HCT116 (cell line): ENCODE results near the gene UAP1. TPM values are rescaled to one million over a fixed set of nuclear protein-coding genes. Genes with fewer than 3 reads are reported as not detected.

Experiments
- ATAC-seq: fragments of 200-7000 bp; cut with Tn5 transposase; 2 replicates; pipeline ENCODE4 v1.9.1; 2020; ENCODE audit warnings: mild to moderate bottlenecking, moderate library complexity
- BruUV-seq: library from RNA; stranded (reverse); fragments of 400-500 nt; replicated peaks from 2 replicates; lab custom pipeline; 2021; lab: Mats Ljungman, UMichigan
- CTCF ChIA-PET: fragments of 300-600 bp; sonication (Branson Sonifier 250); formaldehyde crosslinking; loops from one replicate; lab custom pipeline; 2021; ENCODE audit warnings: antibody characterized with exemption; lab: Charles Lee
- POLR2A ChIA-PET: fragments of 300-600, 350-600 bp; sonication (Branson Sonifier 250); formaldehyde crosslinking; loops from one replicate; lab custom pipeline; 2021; ENCODE audit warnings: antibody characterized with exemption; lab: Charles Lee
- RAD21 ChIA-PET, 2 experiments: fragments of 300-600 bp; sonication (Branson Sonifier 250); formaldehyde crosslinking; loops; one replicate each; lab custom pipeline; 2023; ENCODE audit warnings: low total read pairs in 2 of 2; ENCODE audit not compliant: uncharacterized antibody in 2 of 2, unreplicated experiment in 2 of 2, low non-redundant PET in 1 of 2; lab: Charles Lee
- DNase-seq: peaks from one replicate; pipeline ENCODE4 v3.0.0-alpha.2; 2010; ENCODE audit warnings: low read depth, low spot score
- H2AFZ ChIP-seq: fragments of 200-600 bp; shearing (Covaris generic), sonication (generic); 2 replicates; pipeline ENCODE4 v1.6.1; 2017; ENCODE audit warnings: low read depth, mixed run types, mixed read lengths, antibody characterized with exemption, low read length; ENCODE audit not compliant: poor library complexity, severe bottlenecking
- H3K27ac ChIP-seq: 2 replicates; pipeline ENCODE4 v1.5.1; 2012; ENCODE audit warnings: low read depth, low read length
- H3K27me3 ChIP-seq: fragments of 200-600 bp; sonication (generic); 2 replicates; pipeline ENCODE4 v1.6.1; 2016; ENCODE audit warnings: mixed run types, low read length, mixed read lengths; ENCODE audit not compliant: insufficient read depth
- H3K36me3 ChIP-seq, 2 experiments: fragments of 200-500 bp in 1 of 2; fragments of 200-600 bp in 1 of 2; sonication (Bioruptor generic) in 1 of 2; sonication (generic) in 1 of 2; 2 replicates each; pipeline versions ENCODE4 v1.5.1 to v1.6.1; 2014 to 2016; ENCODE audit warnings: low read length in 2 of 2, inconsistent platforms in 1 of 2, mixed read lengths in 1 of 2, mixed run types in 1 of 2; ENCODE audit not compliant: insufficient read depth in 2 of 2, control insufficient read depth in 1 of 2
- H3K4me1 ChIP-seq, 2 experiments: fragments of 200-600 bp in 1 of 2; sonication (generic) in 1 of 2; 2 replicates each; pipeline versions ENCODE4 v1.5.1 to v1.6.1; 2012 to 2017; ENCODE audit warnings: low read length in 2 of 2, inconsistent platforms in 1 of 2, mild to moderate bottlenecking in 1 of 2, mixed read lengths in 1 of 2, mixed run types in 1 of 2, moderate library complexity in 1 of 2; ENCODE audit not compliant: insufficient read depth in 2 of 2, control insufficient read depth in 1 of 2
- H3K4me2 ChIP-seq: fragments of 200-600 bp; sonication (generic); 2 replicates; pipeline ENCODE4 v1.6.1; 2017; ENCODE audit warnings: mixed run types, low read length, mixed read lengths
- H3K4me3 ChIP-seq, 2 experiments: fragments of 200-600 bp in 1 of 2; sonication (generic) in 1 of 2; replicated peaks in 1 of 2; 2 replicates each; pipeline ENCODE4 v1.5.1; 2011 to 2016; ENCODE audit warnings: low read length in 2 of 2, control low read depth in 1 of 2, low read depth in 1 of 2, mild to moderate bottlenecking in 1 of 2, mixed read lengths in 1 of 2, mixed run types in 1 of 2
- H3K79me2 ChIP-seq: fragments of 200-600 bp; sonication (generic); 2 replicates; pipeline ENCODE4 v1.6.1; 2017; ENCODE audit warnings: mild to moderate bottlenecking, mixed run types, low read length, moderate library complexity, mixed read lengths; ENCODE audit not compliant: insufficient read depth
- H3K9ac ChIP-seq: fragments of 200-600 bp; sonication (generic); 2 replicates; pipeline ENCODE4 v1.6.1; 2016; ENCODE audit warnings: low read length, mixed read lengths
- H3K9me2 ChIP-seq: fragments of 200-600 bp; sonication (generic), shearing (Covaris generic); 2 replicates; pipeline ENCODE4 v1.6.1; 2017; ENCODE audit warnings: mixed run types, mild to moderate bottlenecking, moderate library complexity; ENCODE audit not compliant: insufficient read depth
- H3K9me3 ChIP-seq, 2 experiments: fragments of 200-500 bp in 1 of 2; fragments of 200-600 bp in 1 of 2; sonication (Bioruptor generic) in 1 of 2; sonication (generic) in 1 of 2; 2 replicates each; pipeline ENCODE4 v1.6.1; 2014 to 2017; ENCODE audit warnings: low read length in 2 of 2, mixed read lengths in 2 of 2, inconsistent platforms in 1 of 2, low read depth in 1 of 2, mild to moderate bottlenecking in 1 of 2, mixed run types in 1 of 2, moderate library complexity in 1 of 2; ENCODE audit not compliant: control insufficient read depth in 1 of 2, insufficient read depth in 1 of 2
- H4K20me1 ChIP-seq: fragments of 200-600 bp; sonication (generic), shearing (Covaris generic); 2 replicates; pipeline ENCODE4 v1.6.1; 2017; ENCODE audit warnings: mixed run types, mild to moderate bottlenecking, moderate library complexity; ENCODE audit not compliant: insufficient read depth
- ATF3 ChIP-seq: IDR thresholded peaks from 2 replicates; pipeline ENCODE4 v1.6.1; 2012
- CBX3 ChIP-seq: IDR thresholded peaks from 2 replicates; pipeline ENCODE4 v1.6.1; 2012; ENCODE audit warnings: low read depth
- CEBPB ChIP-seq: IDR thresholded peaks from 2 replicates; pipeline ENCODE4 v1.6.1; 2012; ENCODE audit warnings: low read depth
- CTCF ChIP-seq, 3 experiments: fragments of 200-600 bp in 1 of 3; sonication (generic) in 1 of 3; IDR thresholded peaks in 2 of 3; conservative IDR thresholded peaks in 1 of 3; 2 replicates each; pipeline ENCODE4 v1.5.1; 2012 to 2017; ENCODE audit warnings: low read depth in 2 of 3, low read length in 2 of 3, antibody characterized with exemption in 1 of 3, borderline replicate concordance in 1 of 3, control low read depth in 1 of 3, mild to moderate bottlenecking in 1 of 3, mixed read lengths in 1 of 3, mixed run types in 1 of 3, moderate library complexity in 1 of 3; ENCODE audit not compliant: insufficient read depth in 1 of 3
- EGR1 ChIP-seq: IDR thresholded peaks from 2 replicates; pipeline ENCODE4 v1.6.1; 2012; ENCODE audit warnings: low read depth
- EZH2 ChIP-seq: fragments of 200-600 bp; sonication (generic); IDR thresholded peaks from 2 replicates; pipeline ENCODE4 v1.6.1; 2017; ENCODE audit warnings: antibody characterized with exemption, mixed run types
- FOSL1 ChIP-seq: IDR thresholded peaks from 2 replicates; pipeline ENCODE4 v1.6.1; 2012; ENCODE audit warnings: low read depth
- JUND ChIP-seq: IDR thresholded peaks from 2 replicates; pipeline ENCODE4 v1.6.1; 2012
- POLR2A ChIP-seq: IDR thresholded peaks from 2 replicates; pipeline ENCODE4 v1.7.0; 2011; ENCODE audit warnings: borderline replicate concordance; ENCODE audit not compliant: insufficient read depth, insufficient read length; ENCODE audit errors: extremely low read depth
- POLR2AphosphoS5 ChIP-seq: IDR thresholded peaks from 2 replicates; pipeline ENCODE4 v1.6.1; 2011; ENCODE audit warnings: mild to moderate bottlenecking, low read depth, low read length, moderate library complexity
- RAD21 ChIP-seq: IDR thresholded peaks from 2 replicates; pipeline ENCODE4 v1.6.1; 2012; ENCODE audit warnings: low read depth, mild to moderate bottlenecking
- REST ChIP-seq: IDR thresholded peaks from 2 replicates; pipeline ENCODE4 v1.6.1; 2012; ENCODE audit warnings: low read depth
- SP1 ChIP-seq: IDR thresholded peaks from 2 replicates; pipeline ENCODE4 v1.6.1; 2012; ENCODE audit warnings: low read depth
- SRF ChIP-seq: IDR thresholded peaks from 2 replicates; pipeline ENCODE4 v1.6.1; 2012; ENCODE audit warnings: low read depth
- TCF7L2 ChIP-seq: IDR thresholded peaks from 2 replicates; pipeline ENCODE4 v1.7.0; 2011; ENCODE audit warnings: borderline replicate concordance, inconsistent platforms; ENCODE audit not compliant: insufficient read depth, insufficient read length; ENCODE audit errors: extremely low read depth
- YY1 ChIP-seq: IDR thresholded peaks from 2 replicates; pipeline ENCODE4 v1.6.1; 2011; ENCODE audit warnings: low read length, low read depth, moderate library complexity, mild to moderate bottlenecking; ENCODE audit not compliant: insufficient replicate concordance; ENCODE audit errors: extremely low read depth
- ZFX ChIP-seq: fragments of 450-650 bp; IDR thresholded peaks from 2 replicates; pipeline ENCODE4 v1.6.1; 2017
- ZNF274 ChIP-seq: fragments of 200-500 bp; sonication (Bioruptor generic); IDR thresholded peaks from 2 replicates; pipeline ENCODE4 v1.6.1; 2014; ENCODE audit warnings: mild to moderate bottlenecking, low read depth, low read length, inconsistent platforms
- intact Hi-C: fragments of 100-400 bp; cut with micrococcal nuclease; formaldehyde crosslinking; loops from 2 replicates; pipeline ENCODE4 v1.10.0; 2022
- total RNA-seq: library from RNA; stranded (reverse); gene quantifications from one replicate; pipeline ENCODE4 v1.2.1, GENCODE V29; 2021; ENCODE audit not compliant: unreplicated experiment

UAP1 gene
- total RNA-seq, 1 experiment from 2014 or later: 51.4 TPM

- ATAC-seq: no peak
- Histone ChIP-seq H3K27ac (no peak overlapping the region), H3K9ac (no peak overlapping the region), H3K9me3 (0 out of 4 replicates have a peak, but pooled peaks cover 0 to 5% of the 10 kb centered on the region in 2 experiments), H4K20me1 (no peaks in the 10 kb centered on the region), H3K9me2 (no peaks in the 10 kb centered on the region), H3K36me3 (no peaks in the 10 kb centered on the region), H3K4me1 (no peaks in the 10 kb centered on the region), H3K79me2 (no peaks in the 10 kb centered on the region), H2AFZ (no peak overlapping the region), H3K4me3 (no peak overlapping the region), H3K27me3 (no peaks in the 10 kb centered on the region), H3K4me2 (no peak overlapping the region)
- BruUV-seq: no TSS peak
- no peak for TF ChIP-seq FOSL1
- no peak for TF ChIP-seq POLR2A
- TF ChIP-seq CBX3: no peak
- no peak for TF ChIP-seq SP1
- TF ChIP-seq TCF7L2: no peak
- no peak for TF ChIP-seq CEBPB
- no peak for TF ChIP-seq YY1
- TF ChIP-seq CTCF (IDR thresholded peaks at IDR 0.05 in 2 of 3, conservative IDR thresholded peaks at IDR 0.05 in 1 of 3; ENCODE audit: borderline replicate concordance in 1 of 3, insufficient read depth in 1 of 3, low read depth in 2 of 3, low read length in 2 of 3): no peak
- no peak for TF ChIP-seq ATF3
- TF ChIP-seq REST: no peak
- no peak for TF ChIP-seq RAD21
- TF ChIP-seq JUND: no peak
- no peak for TF ChIP-seq EZH2
- no peak for TF ChIP-seq POLR2AphosphoS5
- TF ChIP-seq EGR1: no peak
- no peak for TF ChIP-seq ZFX
- no peak for TF ChIP-seq ZNF274
- no peak for TF ChIP-seq SRF
- intact Hi-C loops: loop anchor here (10.0 kb wide), 1 partner anchor 263 kb away; no protein-coding TSS in a partner anchor
- ChIA-PET RAD21 (no interaction called here), CTCF (interaction anchor here (2.3 kb wide), 1 partner anchor 183 kb away, joined by 8 read pairs; no protein-coding TSS in a partner anchor), POLR2A (no interaction called here)
- no peak for DNase-seq
These were observed 56.0 kb downstream of the UAP1 start for GRCh38 chr1:162617513-162617912.
